RWPE1 (cell line): ENCODE measurements around the gene RSL24D1.
"Not testable (repeated sequence)": the region's sequence is repeated elsewhere in the genome, so short reads cannot be mapped to it uniquely, and the experiment has no call there.

Experiments used
- CTCF ChIA-PET: fragments of 350-600 bp; sonication (Branson Sonifier 250); formaldehyde crosslinking; extraction: SDS; loops from one replicate; lab custom pipeline; 2021; lab: Yijun Ruan, JAX
- POLR2A ChIA-PET: fragments of 400-600 bp; formaldehyde crosslinking; extraction: SDS; loops from one replicate; lab custom pipeline; 2020; ENCODE audit warnings: antibody characterized with exemption; ENCODE audit not compliant: low non-redundant PET; lab: Yijun Ruan, JAX
- DNase-seq: peaks from one replicate; pipeline ENCODE4 v3.0.0; 2012; ENCODE audit warnings: low spot score
- H3K27ac ChIP-seq: fragments of 450-650 bp; 2 replicates; pipeline ENCODE4 v1.5.1; 2017
- TF ChIP-seq, protein P1 (sequence below): fragments of 450-650 bp; conservative IDR thresholded peaks from 2 replicates; pipeline ENCODE4 v1.5.1; 2017; ENCODE audit warnings: low read depth, mild to moderate bottlenecking

The RSL24D1 gene

DNA sequence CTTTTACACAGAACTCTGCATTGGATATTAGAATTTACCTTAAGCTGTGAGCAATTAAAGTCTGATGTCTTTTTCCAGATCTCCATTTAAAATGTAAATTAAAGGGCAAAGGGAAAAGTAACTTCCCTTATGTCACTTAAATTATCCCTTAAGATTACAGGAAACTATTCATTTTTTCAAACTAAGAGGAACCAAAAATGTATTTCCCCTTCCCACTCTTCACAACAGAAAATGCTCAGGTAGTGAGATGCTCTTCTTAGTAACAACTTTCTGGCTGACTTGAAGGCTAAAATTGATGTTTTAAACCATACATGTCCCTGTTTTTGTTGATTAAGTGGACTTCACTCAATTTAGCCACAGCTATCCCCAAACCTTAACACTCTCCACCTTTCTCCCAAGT, 17.6 kb downstream of the RSL24D1 start:
- no peak overlapping the region for H3K27ac ChIP-seq
- POLR2A ChIA-PET = no interaction called here
- DNase-seq = no peak
- CTCF ChIA-PET = no interaction called here
- TF ChIP-seq, protein P1, sequence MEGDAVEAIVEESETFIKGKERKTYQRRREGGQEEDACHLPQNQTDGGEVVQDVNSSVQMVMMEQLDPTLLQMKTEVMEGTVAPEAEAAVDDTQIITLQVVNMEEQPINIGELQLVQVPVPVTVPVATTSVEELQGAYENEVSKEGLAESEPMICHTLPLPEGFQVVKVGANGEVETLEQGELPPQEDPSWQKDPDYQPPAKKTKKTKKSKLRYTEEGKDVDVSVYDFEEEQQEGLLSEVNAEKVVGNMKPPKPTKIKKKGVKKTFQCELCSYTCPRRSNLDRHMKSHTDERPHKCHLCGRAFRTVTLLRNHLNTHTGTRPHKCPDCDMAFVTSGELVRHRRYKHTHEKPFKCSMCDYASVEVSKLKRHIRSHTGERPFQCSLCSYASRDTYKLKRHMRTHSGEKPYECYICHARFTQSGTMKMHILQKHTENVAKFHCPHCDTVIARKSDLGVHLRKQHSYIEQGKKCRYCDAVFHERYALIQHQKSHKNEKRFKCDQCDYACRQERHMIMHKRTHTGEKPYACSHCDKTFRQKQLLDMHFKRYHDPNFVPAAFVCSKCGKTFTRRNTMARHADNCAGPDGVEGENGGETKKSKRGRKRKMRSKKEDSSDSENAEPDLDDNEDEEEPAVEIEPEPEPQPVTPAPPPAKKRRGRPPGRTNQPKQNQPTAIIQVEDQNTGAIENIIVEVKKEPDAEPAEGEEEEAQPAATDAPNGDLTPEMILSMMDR = no peak

DNA sequence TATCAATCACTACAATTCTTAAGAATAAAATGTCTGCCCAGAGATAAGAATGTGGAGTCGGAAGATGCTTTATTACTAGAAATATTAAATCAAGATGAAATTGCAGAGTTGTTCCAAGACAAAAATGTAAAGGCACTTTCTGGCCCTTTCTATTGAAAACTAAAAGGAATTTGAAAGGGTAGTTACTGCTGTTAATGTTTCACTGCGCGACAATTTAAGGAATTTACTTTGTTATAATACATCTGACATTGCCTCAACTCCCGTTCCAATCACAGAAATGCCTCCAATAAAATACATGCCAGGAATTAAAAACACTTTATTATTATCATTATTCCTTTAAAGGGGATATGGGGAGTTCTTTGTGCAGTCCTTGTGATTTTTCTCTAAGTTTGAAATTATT, 26.4 kb downstream of the RSL24D1 start:
- ChIA-PET CTCF (no interaction called here), POLR2A (no interaction called here)
- H3K27ac ChIP-seq = no peak overlapping the region
- no peak for DNase-seq
- TF ChIP-seq, protein P1 = no peak

DNA sequence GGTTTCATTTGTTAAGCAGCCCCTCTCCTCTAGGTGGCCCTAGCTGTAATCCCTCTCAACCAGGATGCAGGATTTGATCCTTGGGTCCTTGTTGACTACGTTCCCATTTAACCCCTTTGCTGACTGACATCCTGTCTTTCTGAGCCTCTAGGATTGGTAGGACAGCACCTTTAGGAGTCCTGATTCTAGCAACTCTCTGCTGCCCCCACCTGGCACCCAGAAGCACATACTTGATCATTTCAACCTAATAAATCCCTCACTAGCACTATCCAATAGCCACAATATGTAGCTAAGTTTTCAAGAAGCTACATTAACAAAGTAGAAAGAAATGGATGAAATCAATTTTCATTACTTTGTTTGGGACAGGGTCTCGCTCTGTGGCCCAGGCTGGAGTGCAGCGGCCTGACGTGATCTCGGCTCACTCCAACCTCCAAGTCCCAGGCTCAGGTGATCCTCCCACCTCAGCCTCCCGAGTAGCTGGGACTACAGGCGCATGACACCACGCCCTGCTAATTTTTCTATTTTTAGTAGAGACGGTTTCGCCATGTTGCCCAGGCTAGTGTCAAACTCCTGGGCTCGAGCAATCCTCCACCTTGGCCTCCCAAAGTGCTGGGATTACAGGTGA, 28.3 kb downstream of the RSL24D1 start:
- POLR2A ChIA-PET = no interaction called here
- DNase-seq = peak; percentile 69
- TF ChIP-seq, protein P1 = peak; percentile 91
- no peak overlapping the region for H3K27ac ChIP-seq
- CTCF ChIA-PET = interaction anchor here (0.5 to 0.7 kb wide), 4 partner anchors 74 to 1191 kb away, joined by 3 to 4 read pairs (median 3); no protein-coding TSS in a partner anchor

DNA sequence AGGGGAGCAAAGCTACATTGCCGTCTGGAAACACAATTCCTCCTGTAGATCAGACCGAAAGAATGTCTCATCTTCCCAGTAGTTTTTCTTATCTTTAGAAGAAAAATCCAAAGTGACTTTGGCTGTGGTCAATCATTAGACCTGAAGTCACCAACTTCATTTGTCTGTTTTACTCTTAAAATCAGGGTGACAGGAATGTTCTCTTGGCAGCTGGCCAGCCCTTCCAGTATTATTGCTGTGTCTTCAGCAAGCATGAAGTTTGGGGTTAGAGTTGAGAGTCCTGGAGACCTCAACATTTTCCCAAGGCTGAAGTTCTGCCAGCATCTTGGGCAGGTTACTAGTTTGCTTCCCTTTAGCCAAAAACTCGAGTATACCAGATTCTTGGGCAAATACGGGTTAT, 32.5 kb downstream of the RSL24D1 start:
- ChIA-PET POLR2A (no interaction called here), CTCF (interaction anchor here (0.7 kb wide), 1 partner anchor 73 kb away, joined by 5 read pairs; no protein-coding TSS in a partner anchor)
- TF ChIP-seq, protein P1 = no peak
- DNase-seq = no peak
- no peak overlapping the region for H3K27ac ChIP-seq

DNA sequence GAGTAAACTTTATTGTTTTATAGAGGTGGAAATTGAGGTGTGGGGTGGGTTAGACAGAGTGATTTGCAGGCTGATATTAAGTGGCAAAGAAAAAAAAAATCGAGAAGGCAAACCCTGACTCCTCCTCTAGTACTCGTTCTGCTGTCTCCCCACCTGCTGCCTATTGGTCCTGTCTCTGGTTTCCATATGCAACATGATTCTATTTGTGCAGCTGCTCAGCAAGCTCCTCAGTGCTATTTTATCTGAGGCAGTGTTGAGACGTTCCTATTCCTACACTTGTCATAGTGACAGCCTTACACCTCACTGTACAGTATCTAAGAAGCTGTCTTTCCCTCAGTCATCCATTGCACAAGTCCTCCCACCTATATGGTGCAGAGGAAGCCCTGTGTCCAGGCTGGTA, 45.1 kb downstream of the RSL24D1 start:
- CTCF ChIA-PET = no interaction called here
- no peak for DNase-seq
- POLR2A ChIA-PET = no interaction called here
- TF ChIP-seq, protein P1 = no peak
- no peak overlapping the region for H3K27ac ChIP-seq

DNA sequence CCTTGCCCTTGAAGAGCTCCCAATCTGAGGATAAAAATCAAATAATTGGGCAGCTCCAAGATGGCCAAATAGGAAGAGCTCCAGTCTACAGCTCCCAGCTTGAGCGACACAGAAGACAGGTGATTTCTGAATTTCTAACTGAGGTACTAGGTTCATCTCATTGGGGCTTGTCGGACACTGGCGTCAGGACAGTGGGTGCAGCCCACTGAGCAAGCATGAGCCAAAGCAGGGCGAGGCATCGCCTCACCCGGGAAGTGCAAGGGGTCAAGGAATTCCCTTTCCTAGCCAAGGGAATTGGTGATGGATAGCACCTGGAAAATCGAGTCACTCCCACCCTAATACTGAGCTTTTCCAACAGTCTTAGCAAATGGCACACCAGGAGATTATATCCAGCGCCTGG, 53.6 kb downstream of the RSL24D1 start:
- CTCF ChIA-PET, POLR2A ChIA-PET, H3K27ac ChIP-seq, DNase-seq: not testable (repeated sequence)

DNA sequence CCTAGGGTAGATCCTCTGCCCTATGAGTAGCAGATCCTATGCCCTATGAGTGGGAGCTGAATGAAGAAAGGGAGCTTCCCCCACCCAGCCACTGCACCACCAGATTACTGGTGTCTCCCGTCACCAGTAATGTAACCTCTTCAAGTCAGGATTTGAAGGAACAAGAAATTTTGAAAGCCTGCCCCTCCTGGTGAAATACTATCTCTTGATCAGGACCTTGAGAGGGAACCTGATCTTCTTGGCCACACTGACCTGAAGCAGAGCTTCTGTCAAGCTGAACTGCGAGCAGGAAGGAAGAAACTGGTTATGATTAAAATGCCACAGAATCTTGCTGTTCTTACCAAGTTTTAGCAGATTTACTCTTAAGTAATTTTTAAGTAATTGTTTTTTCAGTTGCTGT, 62.8 kb downstream of the RSL24D1 start:
- ChIA-PET POLR2A (no interaction called here), CTCF (no interaction called here)
- no peak for DNase-seq
- TF ChIP-seq, protein P1 = no peak
- H3K27ac ChIP-seq = no peak overlapping the region
